ENCODE data around the gene CFD.
"Not testable (repeated sequence)": the region's sequence is repeated elsewhere in the genome, so short reads cannot be mapped to it uniquely, and the experiment has no call there.

The CFD gene

GRCh38 chr19:825897-826644 is 33.4 kb upstream of the CFD start:
- DNase-seq (ENCODE audit: low read depth in 2 of 2) = no peak

DNA sequence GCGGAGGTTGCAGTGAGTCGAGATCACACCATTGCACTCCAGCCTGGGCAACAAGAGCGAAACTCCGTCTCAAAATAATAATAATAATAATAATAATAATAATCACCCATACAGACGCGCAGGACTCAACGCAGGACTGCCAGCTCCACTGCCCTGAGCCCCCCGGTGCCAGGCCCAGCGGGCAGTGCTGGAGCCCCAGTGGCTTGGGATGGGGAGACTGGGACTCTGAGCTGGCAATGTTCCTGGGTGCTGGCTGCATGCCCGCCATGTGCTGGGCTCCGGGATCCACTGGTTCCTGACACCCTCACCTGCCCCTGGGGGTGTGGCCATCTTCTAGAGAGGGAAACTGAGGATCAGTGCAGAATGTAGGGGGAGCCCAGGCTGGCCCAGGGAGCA is 32.2 kb upstream of the CFD start:
- no peak for DNase-seq (ENCODE audit: low read depth in 2 of 2)

DNA sequence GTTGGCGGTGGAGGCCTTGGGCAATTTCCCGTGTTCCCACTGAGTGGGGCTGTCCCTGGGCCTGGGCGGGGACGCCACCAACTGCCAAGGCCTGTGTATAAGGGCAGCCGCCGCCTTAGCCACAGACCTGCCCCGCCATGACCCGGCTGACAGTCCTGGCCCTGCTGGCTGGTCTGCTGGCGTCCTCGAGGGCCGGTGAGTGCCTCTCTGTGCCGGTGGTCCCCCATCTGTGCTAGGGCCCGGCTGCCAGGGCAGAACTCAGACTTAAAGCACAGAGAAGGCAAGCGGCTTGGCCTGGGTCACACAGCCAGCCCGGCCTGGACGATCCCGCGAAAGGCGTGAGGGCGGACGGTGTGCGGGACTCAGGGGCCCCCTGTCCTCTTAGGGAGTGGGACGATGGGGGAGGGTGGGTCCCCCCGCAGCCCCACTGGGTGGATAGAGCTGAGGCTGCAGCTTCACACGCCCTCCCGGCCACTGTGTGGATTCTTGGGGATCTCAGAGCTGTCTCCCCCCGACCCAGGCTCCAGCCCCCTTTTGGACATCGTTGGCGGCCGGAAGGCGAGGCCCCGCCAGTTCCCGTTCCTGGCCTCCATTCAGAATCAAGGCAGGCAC is 31.6 kb upstream of the CFD start, which contains the start of gene AZU1:
Gene AZU1 (plus strand): TSS at position 128 of the 612 bp plus-strand sequence. CDS start 10 bp downstream, at position 138.
- DNase-seq (ENCODE audit: low read depth in 2 of 2) = no peak

GRCh38 chr19:829129-829758 is 30.2 kb upstream of the CFD start:
- DNase-seq (ENCODE audit: low read depth in 2 of 2) = no peak

DNA sequence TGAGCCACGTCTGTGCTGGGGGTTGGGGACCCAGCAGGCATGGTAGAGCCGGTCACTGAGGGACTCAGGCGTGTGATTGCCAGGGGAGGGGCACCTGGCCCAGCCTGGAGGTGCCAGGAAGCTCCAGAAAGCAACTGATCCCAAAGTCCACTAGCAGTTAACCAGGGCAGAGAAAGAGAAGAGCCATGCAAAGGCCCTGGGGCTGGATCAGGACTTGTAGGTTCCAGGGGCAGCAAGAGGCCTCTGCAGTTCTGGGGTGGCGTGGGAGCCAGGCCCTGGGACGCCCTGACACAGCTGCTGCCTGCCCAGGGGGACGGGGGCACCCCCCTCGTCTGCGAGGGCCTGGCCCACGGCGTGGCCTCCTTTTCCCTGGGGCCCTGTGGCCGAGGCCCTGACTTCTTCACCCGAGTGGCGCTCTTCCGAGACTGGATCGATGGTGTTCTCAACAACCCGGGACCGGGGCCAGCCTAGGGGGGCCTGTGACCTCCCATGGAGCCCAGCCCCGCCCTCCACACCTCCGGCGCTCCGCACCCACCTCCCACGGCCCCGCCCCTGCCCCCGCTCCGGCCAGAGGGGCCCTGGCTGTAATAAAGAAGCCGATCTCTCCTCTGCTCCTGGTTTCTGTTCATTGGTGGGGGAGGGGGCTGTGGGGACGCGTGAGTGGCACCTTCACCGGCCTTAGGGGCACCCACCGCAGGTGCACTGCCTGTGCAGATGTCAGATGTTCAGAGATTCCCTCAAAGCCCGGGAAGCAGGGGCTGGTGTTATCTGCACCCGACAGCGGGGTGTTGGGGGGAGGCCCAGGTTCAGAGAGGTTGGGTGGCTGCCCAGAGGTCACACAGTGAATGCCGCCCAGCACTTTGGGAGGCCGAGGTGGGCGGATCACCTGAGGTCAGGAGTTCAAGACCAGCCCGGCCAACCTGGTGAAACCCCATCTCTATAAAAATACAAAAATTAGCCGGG is 27.8 kb upstream of the CFD start:
- DNase-seq (ENCODE audit: low read depth in 2 of 2) = no peak

- no peak for DNase-seq (ENCODE audit: low read depth in 2 of 2)
Measured at GRCh38 chr19:834216-834615, 25.2 kb upstream of the CFD start.

DNA sequence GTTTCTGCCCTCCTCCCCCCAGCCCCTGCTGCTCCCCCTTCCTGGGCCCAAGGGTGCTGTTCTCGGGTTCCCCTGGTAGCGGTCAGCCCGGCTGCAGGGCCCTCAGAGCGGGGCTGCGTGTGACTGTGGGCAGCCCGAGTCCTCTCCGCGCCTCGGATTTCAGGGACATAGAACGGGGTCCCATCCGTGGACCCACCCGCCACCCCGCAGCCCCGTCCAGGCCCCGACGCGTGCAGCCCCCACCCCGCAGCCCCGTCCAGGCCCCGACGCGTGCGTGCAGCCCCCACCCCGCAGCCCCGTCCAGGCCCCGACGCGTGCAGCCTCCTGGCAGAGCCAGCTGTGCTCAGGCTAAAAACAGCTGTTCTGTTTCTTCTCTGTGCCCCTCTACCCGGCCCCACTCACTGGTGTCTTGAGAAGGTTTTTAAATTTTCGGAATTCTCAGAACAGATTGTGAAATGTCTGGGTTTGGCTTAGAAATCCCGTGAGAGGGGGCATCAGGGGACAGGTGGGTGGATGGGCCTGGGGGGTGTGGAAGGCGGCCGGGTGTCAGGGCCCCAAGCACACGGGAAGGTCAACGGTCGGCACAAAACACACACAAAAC is 24.2 kb upstream of the CFD start:
- DNase-seq (ENCODE audit: low read depth in 2 of 2) = no peak

GRCh38 chr19:840519-841206 is 18.8 kb upstream of the CFD start, which contains the start of gene PRTN3:
Gene PRTN3, plus strand, starts transcription at chr19:840999. Its CDS starts 10 bp downstream, at chr19:841009.
- no peak for DNase-seq (ENCODE audit: low read depth in 2 of 2)

- not testable (repeated sequence) for DNase-seq (ENCODE audit: low read depth in 2 of 2)
Measured at GRCh38 chr19:842802-843179, 16.7 kb upstream of the CFD start.

- no peak for DNase-seq (ENCODE audit: low read depth in 2 of 2)
Measured at GRCh38 chr19:843180-843835, 16.2 kb upstream of the CFD start.

- DNase-seq (ENCODE audit: low read depth in 2 of 2) = no peak
Measured at GRCh38 chr19:843836-844545, 15.5 kb upstream of the CFD start.

- DNase-seq (ENCODE audit: low read depth in 2 of 2) = no peak
Measured at GRCh38 chr19:844546-844971, 14.9 kb upstream of the CFD start.

GRCh38 chr19:845707-846521 is 13.6 kb upstream of the CFD start:
- no peak for DNase-seq (ENCODE audit: low read depth in 2 of 2)

DNA sequence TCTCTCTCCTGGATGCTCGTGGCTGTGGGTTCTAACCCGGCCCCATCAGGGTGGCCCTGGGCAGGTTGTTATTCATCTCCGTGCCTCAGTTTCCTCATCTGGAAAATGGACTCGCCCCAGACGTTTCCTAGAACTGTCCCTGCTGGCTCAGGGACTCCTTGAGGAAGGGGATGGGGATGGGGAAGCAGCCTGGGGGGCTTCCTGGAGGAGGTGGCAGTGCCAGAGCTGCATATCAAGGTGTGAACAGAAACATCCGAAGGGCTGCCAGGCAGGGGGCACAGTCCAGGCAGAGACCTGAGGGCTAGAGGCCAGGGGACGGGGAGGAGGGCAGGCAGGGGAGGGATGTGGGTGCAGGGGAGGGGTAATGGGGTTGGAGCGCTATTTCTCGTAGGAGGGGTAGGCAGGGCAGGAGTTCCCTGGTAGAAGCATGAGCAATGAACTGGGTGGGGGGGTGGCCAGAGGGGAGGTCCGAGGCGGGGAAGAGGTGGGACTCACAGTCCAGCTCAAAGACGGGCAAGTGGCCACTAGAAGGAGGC is 11.0 kb upstream of the CFD start:
- no peak for DNase-seq (ENCODE audit: low read depth in 2 of 2)

DNA sequence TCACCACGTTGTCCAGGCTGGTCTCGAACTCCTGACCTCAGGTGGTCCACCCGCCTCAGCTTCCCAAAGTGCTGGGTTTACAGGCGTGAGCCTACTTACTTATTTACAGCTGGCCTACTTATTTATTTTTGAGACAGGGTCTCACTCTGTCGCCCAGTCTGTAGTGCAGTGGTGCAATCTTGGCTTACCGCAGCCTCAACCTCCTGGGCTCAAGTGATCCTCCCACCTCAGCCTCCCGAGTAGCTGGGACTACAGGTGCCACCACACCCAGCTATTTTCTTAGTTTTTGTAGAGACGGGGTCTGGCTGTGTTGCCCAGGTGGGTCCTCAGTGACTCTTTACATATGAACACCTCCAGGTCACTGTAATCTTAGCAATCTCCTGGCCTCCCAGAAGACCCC is 10.3 kb upstream of the CFD start:
- DNase-seq (ENCODE audit: low read depth in 2 of 2) = not testable (repeated sequence)

GRCh38 chr19:850221-850978 is 9.1 kb upstream of the CFD start:
- DNase-seq (ENCODE audit: low read depth in 2 of 2) = no peak

DNA sequence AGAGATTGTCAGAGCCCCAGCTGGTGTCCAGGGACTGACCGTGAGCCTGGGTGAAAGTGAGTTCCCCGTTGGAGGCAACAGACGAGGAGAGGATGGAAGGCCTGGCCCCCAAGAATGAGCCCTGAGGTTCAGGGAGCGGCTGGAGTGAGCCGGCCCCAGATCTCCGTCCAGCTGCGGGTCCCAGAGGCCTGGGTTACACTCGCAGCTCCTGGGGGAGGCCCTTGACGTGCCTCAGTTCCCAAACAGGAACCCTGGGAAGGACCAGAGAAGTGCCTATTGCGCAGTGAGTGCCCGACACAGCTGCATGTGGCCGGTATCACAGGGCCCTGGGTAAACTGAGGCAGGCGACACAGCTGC is 8.5 kb upstream of the CFD start:
- DNase-seq (ENCODE audit: low read depth in 2 of 2) = no peak
